ENCODE results near the gene CDC42BPB.

GRCh38 chr14:103102689-103103260 lies 45.4 kb upstream of the CDC42BPB start:
- TF ChIP-seq CTCF (CRISPR knock-in tag; IDR thresholded peaks at IDR 0.05), result no peak
- no peak for TF ChIP-seq FOXP1 (IDR thresholded peaks at IDR 0.05)
- TF ChIP-seq FOXP1 (CRISPR knock-in tag; IDR thresholded peaks at IDR 0.05), result no peak
- TF ChIP-seq ATF3 (CRISPR knock-in tag; IDR thresholded peaks at IDR 0.05), result no peak
- TF ChIP-seq USF2 (IDR thresholded peaks at IDR 0.05; ENCODE audit: low read depth, low read length), result no peak
- TF ChIP-seq USF2 (CRISPR knock-in tag; IDR thresholded peaks at IDR 0.05; ENCODE audit: borderline replicate concordance), result no peak
- no peak for TF ChIP-seq ZNF597 (CRISPR knock-in tag; IDR thresholded peaks at IDR 0.05)
- no peak for TF ChIP-seq ZNF326 (CRISPR knock-in tag; IDR thresholded peaks at IDR 0.05; ENCODE audit: borderline replicate concordance)
- TF ChIP-seq ZNF230 (CRISPR knock-in tag; IDR thresholded peaks at IDR 0.05), result no peak
- no peak for TF ChIP-seq KAT2B (IDR thresholded peaks at IDR 0.05; ENCODE audit: borderline replicate concordance, low read depth, low read length)
- TF ChIP-seq SSRP1 (CRISPR knock-in tag; IDR thresholded peaks at IDR 0.05), result no peak
- TF ChIP-seq TBP (CRISPR knock-in tag; IDR thresholded peaks at IDR 0.05), result no peak
- TF ChIP-seq TAF1 (CRISPR knock-in tag; IDR thresholded peaks at IDR 0.05), result no peak
- TF ChIP-seq HOXA7 (CRISPR knock-in tag; IDR thresholded peaks at IDR 0.05), result no peak
- no peak for TF ChIP-seq CBFB (CRISPR knock-in tag; IDR thresholded peaks at IDR 0.05)
